ENCODE results near the gene GPR6. TPM values are rescaled to one million over a fixed set of nuclear protein-coding genes. Genes with fewer than 3 reads are reported as not detected.
A peak's percentile ranks its signal among the peaks of the same experiment; 100 is the strongest.

The GPR6 gene
- total RNA-seq, 1 experiment from 2014 or later = not detected

- Mint-ChIP-seq H3K4me1 (ENCODE audit: low read depth, unreplicated experiment) (peaks cover 25% of the 10 kb centered on the region), H3K4me3 (ENCODE audit: low read depth, unreplicated experiment) (no peak overlapping the region), H3K36me3 (ENCODE audit: insufficient read depth, unreplicated experiment) (no peaks in the 10 kb centered on the region), H3K27me3 (ENCODE audit: unreplicated experiment) (no peaks in the 10 kb centered on the region), H3K9me3 (ENCODE audit: low read depth, unreplicated experiment) (no peaks in the 10 kb centered on the region), H3K27ac (ENCODE audit: unreplicated experiment) (no peak overlapping the region)
- no peak for DNase-seq
- BruUV-seq (replicated peaks) = no TSS peak
- no peak for TF ChIP-seq CTCF (IDR thresholded peaks at IDR 0.05; ENCODE audit: unreplicated experiment)
- CTCF ChIA-PET = interaction anchor here (1.0 to 1.1 kb wide), 2 partner anchors 12 to 66 kb away, joined by 3 to 4 read pairs; no protein-coding TSS in a partner anchor
- intact Hi-C loops (cut with micrococcal nuclease; ENCODE audit: unreplicated experiment) = no loop called here
These were observed 19.5 kb upstream of the GPR6 start for GRCh38 chr6:109958626-109959025.

DNA sequence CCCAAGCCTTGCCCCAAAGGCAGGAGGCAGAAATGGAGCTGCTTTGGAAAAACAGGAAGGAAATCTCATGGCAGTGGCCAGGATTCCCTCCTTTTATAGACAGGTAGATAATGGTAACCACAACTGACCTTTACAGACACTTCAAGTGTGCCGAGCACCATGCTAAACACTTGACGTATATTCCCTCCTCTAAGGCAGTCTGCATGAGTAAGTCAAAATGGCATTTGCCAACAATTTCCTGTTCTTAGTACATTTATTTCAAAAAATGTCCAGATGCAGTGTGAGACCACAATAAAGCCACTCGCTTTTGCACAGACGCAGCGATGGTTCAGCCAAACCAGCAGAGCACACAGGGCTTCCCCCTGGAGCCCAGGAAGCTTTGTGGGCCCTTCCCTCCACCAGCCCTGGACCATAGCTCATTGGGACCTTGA lies 16.5 kb upstream of the GPR6 start:
- TF ChIP-seq CTCF (IDR thresholded peaks at IDR 0.05; ENCODE audit: unreplicated experiment) = no peak
- Mint-ChIP-seq H3K9me3 (ENCODE audit: low read depth, unreplicated experiment) (no peaks in the 10 kb centered on the region), H3K27ac (ENCODE audit: unreplicated experiment) (peak overlapping the region; percentile 16), H3K36me3 (ENCODE audit: insufficient read depth, unreplicated experiment) (no peaks in the 10 kb centered on the region), H3K4me3 (ENCODE audit: low read depth, unreplicated experiment) (peak overlapping the region; percentile 28), H3K27me3 (ENCODE audit: unreplicated experiment) (no peaks in the 10 kb centered on the region), H3K4me1 (ENCODE audit: low read depth, unreplicated experiment) (peaks cover 25% of the 10 kb centered on the region)
- no TSS peak for BruUV-seq (replicated peaks)
- CTCF ChIA-PET = interaction anchor here (0.5 to 2.3 kb wide), 7 partner anchors 12 to 202 kb away, joined by 3 to 15 read pairs (median 4); no protein-coding TSS in a partner anchor
- intact Hi-C loops (cut with micrococcal nuclease; ENCODE audit: unreplicated experiment) = loop anchor here (2.0 to 10.0 kb wide), 2 partner anchors 69 to 73 kb away; no protein-coding TSS in a partner anchor
- DNase-seq = peak; percentile 39

- no peak overlapping the region for H3K4me3 Mint-ChIP-seq (ENCODE audit: low read depth, unreplicated experiment)
- no TSS peak for BruUV-seq (replicated peaks)
- peaks cover 25% of the 10 kb centered on the region for H3K4me1 Mint-ChIP-seq (ENCODE audit: low read depth, unreplicated experiment)
- intact Hi-C loops (cut with micrococcal nuclease; ENCODE audit: unreplicated experiment) = loop anchor here (10.0 kb wide), 1 partner anchor 73 kb away; no protein-coding TSS in a partner anchor
- H3K36me3 Mint-ChIP-seq (ENCODE audit: insufficient read depth, unreplicated experiment) = no peaks in the 10 kb centered on the region
- H3K27me3 Mint-ChIP-seq (ENCODE audit: unreplicated experiment) = no peaks in the 10 kb centered on the region
- peak overlapping the region; percentile 16 for H3K27ac Mint-ChIP-seq (ENCODE audit: unreplicated experiment)
- H3K9me3 Mint-ChIP-seq (ENCODE audit: low read depth, unreplicated experiment) = no peaks in the 10 kb centered on the region
- DNase-seq = peak; percentile 34
- TF ChIP-seq CTCF (IDR thresholded peaks at IDR 0.05; ENCODE audit: unreplicated experiment) = no peak
- CTCF ChIA-PET = interaction anchor here (0.6 kb wide), 1 partner anchor 78 kb away, joined by 3 read pairs; no protein-coding TSS in a partner anchor
These were observed 15.8 kb upstream of the GPR6 start for GRCh38 chr6:109962271-109962670.

DNA sequence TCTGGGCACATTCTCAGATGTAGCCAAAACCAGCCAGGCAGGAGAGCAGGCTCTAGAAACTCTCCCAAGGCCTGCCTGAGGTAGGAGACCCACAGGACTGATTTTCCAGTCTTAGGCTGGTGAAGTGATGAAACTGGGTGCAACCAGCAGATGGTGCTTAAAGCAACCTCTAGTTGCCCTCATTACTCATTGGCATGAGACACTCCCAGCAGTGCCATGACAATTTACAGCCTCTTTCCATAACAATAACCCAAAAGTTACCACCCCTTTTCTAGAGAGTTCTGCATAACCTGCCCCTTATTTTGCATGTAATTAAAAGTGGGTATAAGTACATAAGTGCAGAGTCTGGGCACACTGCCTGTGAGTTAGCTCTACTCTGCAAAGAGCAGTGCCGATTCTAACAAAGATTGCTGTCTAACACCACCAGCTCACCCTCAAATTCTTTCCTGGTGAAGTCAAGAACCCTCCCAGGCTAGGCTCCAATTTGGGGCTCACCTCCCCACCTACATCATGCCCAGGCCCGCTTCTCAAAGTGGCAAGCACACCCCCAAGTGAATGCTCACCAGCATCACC lies 14.4 kb upstream of the GPR6 start:
- no peaks in the 10 kb centered on the region for H3K9me3 Mint-ChIP-seq (ENCODE audit: low read depth, unreplicated experiment)
- intact Hi-C loops (cut with micrococcal nuclease; ENCODE audit: unreplicated experiment) = loop anchor here (10.0 kb wide), 1 partner anchor 71 kb away; no protein-coding TSS in a partner anchor
- H3K27me3 Mint-ChIP-seq (ENCODE audit: unreplicated experiment) = no peaks in the 10 kb centered on the region
- TF ChIP-seq CTCF (IDR thresholded peaks at IDR 0.05; ENCODE audit: unreplicated experiment) = no peak
- no peak overlapping the region for H3K4me3 Mint-ChIP-seq (ENCODE audit: low read depth, unreplicated experiment)
- H3K4me1 Mint-ChIP-seq (ENCODE audit: low read depth, unreplicated experiment) = peaks cover 25% of the 10 kb centered on the region
- no peak for DNase-seq
- H3K36me3 Mint-ChIP-seq (ENCODE audit: insufficient read depth, unreplicated experiment) = no peaks in the 10 kb centered on the region
- no peak overlapping the region for H3K27ac Mint-ChIP-seq (ENCODE audit: unreplicated experiment)
- BruUV-seq (replicated peaks) = no TSS peak
- CTCF ChIA-PET = no interaction called here
